ENCODE results near the gene RAB9B. TPM values are rescaled to one million over a fixed set of nuclear protein-coding genes. Genes with fewer than 3 reads are reported as not detected.

Gene RAB9B
- polyA plus RNA-seq, 1 donor from 2014 or later = 50.6 TPM

GRCh38 chrX:103783196-103783595 is 48.9 kb downstream of the RAB9B start:
- no peak for TF ChIP-seq TAF1 (IDR thresholded peaks at IDR 0.05; ENCODE audit: low read depth)
- no peak for TF ChIP-seq EZH2 (IDR thresholded peaks at IDR 0.05; ENCODE audit: borderline replicate concordance, insufficient read depth, low read length, poor library complexity, severe bottlenecking)
- TF ChIP-seq MXI1 (conservative IDR thresholded peaks at IDR 0.05; ENCODE audit: poor library complexity, severe bottlenecking) = no peak
- TF ChIP-seq, protein P1, sequence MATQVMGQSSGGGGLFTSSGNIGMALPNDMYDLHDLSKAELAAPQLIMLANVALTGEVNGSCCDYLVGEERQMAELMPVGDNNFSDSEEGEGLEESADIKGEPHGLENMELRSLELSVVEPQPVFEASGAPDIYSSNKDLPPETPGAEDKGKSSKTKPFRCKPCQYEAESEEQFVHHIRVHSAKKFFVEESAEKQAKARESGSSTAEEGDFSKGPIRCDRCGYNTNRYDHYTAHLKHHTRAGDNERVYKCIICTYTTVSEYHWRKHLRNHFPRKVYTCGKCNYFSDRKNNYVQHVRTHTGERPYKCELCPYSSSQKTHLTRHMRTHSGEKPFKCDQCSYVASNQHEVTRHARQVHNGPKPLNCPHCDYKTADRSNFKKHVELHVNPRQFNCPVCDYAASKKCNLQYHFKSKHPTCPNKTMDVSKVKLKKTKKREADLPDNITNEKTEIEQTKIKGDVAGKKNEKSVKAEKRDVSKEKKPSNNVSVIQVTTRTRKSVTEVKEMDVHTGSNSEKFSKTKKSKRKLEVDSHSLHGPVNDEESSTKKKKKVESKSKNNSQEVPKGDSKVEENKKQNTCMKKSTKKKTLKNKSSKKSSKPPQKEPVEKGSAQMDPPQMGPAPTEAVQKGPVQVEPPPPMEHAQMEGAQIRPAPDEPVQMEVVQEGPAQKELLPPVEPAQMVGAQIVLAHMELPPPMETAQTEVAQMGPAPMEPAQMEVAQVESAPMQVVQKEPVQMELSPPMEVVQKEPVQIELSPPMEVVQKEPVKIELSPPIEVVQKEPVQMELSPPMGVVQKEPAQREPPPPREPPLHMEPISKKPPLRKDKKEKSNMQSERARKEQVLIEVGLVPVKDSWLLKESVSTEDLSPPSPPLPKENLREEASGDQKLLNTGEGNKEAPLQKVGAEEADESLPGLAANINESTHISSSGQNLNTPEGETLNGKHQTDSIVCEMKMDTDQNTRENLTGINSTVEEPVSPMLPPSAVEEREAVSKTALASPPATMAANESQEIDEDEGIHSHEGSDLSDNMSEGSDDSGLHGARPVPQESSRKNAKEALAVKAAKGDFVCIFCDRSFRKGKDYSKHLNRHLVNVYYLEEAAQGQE (IDR thresholded peaks at IDR 0.05; ENCODE audit: borderline replicate concordance) = no peak
- no peak for TF ChIP-seq SMC3 (conservative IDR thresholded peaks at IDR 0.05; ENCODE audit: poor library complexity)
- TF ChIP-seq, protein P2, sequence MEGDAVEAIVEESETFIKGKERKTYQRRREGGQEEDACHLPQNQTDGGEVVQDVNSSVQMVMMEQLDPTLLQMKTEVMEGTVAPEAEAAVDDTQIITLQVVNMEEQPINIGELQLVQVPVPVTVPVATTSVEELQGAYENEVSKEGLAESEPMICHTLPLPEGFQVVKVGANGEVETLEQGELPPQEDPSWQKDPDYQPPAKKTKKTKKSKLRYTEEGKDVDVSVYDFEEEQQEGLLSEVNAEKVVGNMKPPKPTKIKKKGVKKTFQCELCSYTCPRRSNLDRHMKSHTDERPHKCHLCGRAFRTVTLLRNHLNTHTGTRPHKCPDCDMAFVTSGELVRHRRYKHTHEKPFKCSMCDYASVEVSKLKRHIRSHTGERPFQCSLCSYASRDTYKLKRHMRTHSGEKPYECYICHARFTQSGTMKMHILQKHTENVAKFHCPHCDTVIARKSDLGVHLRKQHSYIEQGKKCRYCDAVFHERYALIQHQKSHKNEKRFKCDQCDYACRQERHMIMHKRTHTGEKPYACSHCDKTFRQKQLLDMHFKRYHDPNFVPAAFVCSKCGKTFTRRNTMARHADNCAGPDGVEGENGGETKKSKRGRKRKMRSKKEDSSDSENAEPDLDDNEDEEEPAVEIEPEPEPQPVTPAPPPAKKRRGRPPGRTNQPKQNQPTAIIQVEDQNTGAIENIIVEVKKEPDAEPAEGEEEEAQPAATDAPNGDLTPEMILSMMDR (IDR thresholded peaks at IDR 0.05; ENCODE audit: poor library complexity, severe bottlenecking) = no peak
- no peak for TF ChIP-seq RAD21 (conservative IDR thresholded peaks at IDR 0.05)
- TF ChIP-seq POLR2AphosphoS5 (IDR thresholded peaks at IDR 0.05) = no peak
- no peak for TF ChIP-seq EP300 (conservative IDR thresholded peaks at IDR 0.05; ENCODE audit: poor library complexity, severe bottlenecking)
- H2AFZ ChIP-seq (ENCODE audit: low read depth, low read length) = no peak overlapping the region
- H3K4me2 ChIP-seq (ENCODE audit: low read length) = no peak overlapping the region
- H3K79me2 ChIP-seq (replicated peaks; ENCODE audit: insufficient read depth, low read length) = no peaks in the 10 kb centered on the region
- no peaks in the 10 kb centered on the region for H3K9me3 ChIP-seq (ENCODE audit: low read length)
- H3K36me3 ChIP-seq (ENCODE audit: insufficient read depth, low read length) = no peaks in the 10 kb centered on the region
- H3K27me3 ChIP-seq (ENCODE audit: insufficient read depth, low read depth, low read length) = no peaks in the 10 kb centered on the region
- no peaks in the 10 kb centered on the region for H3K9me2 ChIP-seq (ENCODE audit: insufficient read depth, low read length)
- H3K27ac ChIP-seq (ENCODE audit: low read length) = no peak overlapping the region
- H3F3A ChIP-seq (ENCODE audit: insufficient read depth, low read length, poor library complexity, severe bottlenecking) = no peaks in the 10 kb centered on the region
- no peak overlapping the region for H3K4me3 ChIP-seq (ENCODE audit: low read length)
- no peaks in the 10 kb centered on the region for H4K20me1 ChIP-seq (ENCODE audit: insufficient read depth)
- no peak overlapping the region for H3K9ac ChIP-seq (ENCODE audit: low read length)

- H3K36me3 ChIP-seq (ENCODE audit: insufficient read depth, low read length) = no peaks in the 10 kb centered on the region
- H4K20me1 ChIP-seq (ENCODE audit: insufficient read depth) = no peaks in the 10 kb centered on the region
- H3F3A ChIP-seq (ENCODE audit: insufficient read depth, low read length, poor library complexity, severe bottlenecking) = no peaks in the 10 kb centered on the region
- no peaks in the 10 kb centered on the region for H3K9me3 ChIP-seq (ENCODE audit: low read length)
- H3K4me3 ChIP-seq (ENCODE audit: low read length) = no peak overlapping the region
- no peak for TF ChIP-seq EP300 (conservative IDR thresholded peaks at IDR 0.05; ENCODE audit: poor library complexity, severe bottlenecking)
- TF ChIP-seq EZH2 (IDR thresholded peaks at IDR 0.05; ENCODE audit: borderline replicate concordance, insufficient read depth, low read length, poor library complexity, severe bottlenecking) = no peak
- TF ChIP-seq, protein P1 (IDR thresholded peaks at IDR 0.05; ENCODE audit: borderline replicate concordance) = no peak
- TF ChIP-seq POLR2AphosphoS5 (IDR thresholded peaks at IDR 0.05) = no peak
- H3K4me2 ChIP-seq (ENCODE audit: low read length) = no peak overlapping the region
- H3K9ac ChIP-seq (ENCODE audit: low read length) = no peak overlapping the region
- H2AFZ ChIP-seq (ENCODE audit: low read depth, low read length) = no peak overlapping the region
- no peaks in the 10 kb centered on the region for H3K27me3 ChIP-seq (ENCODE audit: insufficient read depth, low read depth, low read length)
- H3K27ac ChIP-seq (ENCODE audit: low read length) = no peak overlapping the region
- no peaks in the 10 kb centered on the region for H3K79me2 ChIP-seq (replicated peaks; ENCODE audit: insufficient read depth, low read length)
- H3K9me2 ChIP-seq (ENCODE audit: insufficient read depth, low read length) = no peaks in the 10 kb centered on the region
Observed at GRCh38 chrX:103782640-103783039, 49.4 kb downstream of the RAB9B start.
